HEK293 (cell line): ENCODE data around the gene MRPL47.

Source experiments
- CTCF ChIA-PET: fragments of 350-600 bp; formaldehyde crosslinking; extraction: SDS; loops from one replicate; lab custom pipeline; 2021; ENCODE audit warnings: antibody characterized with exemption; lab: Yijun Ruan, JAX
- POLR2A ChIA-PET: fragments of 300-600 bp; formaldehyde crosslinking; extraction: SDS; loops from one replicate; lab custom pipeline; 2020; ENCODE audit warnings: antibody characterized with exemption, inconsistent platforms; lab: Yijun Ruan, JAX
- H3K27ac ChIP-seq: fragments of 200-500 bp; sonication (Bioruptor generic); 2 replicates; pipeline ENCODE4 v1.5.1; 2014; ENCODE audit warnings: low read depth, low read length, control low read depth, inconsistent platforms; ENCODE audit errors: extremely low read depth
- H3K36me3 ChIP-seq, 2 experiments: fragments of 200-500 bp in 1 of 2; sonication (Bioruptor generic) in 1 of 2; 1 replicate in 1 of 2; 2 replicates in 1 of 2; pipeline ENCODE4 v1.5.1; 2014 to 2017; ENCODE audit warnings: inconsistent platforms in 2 of 2, low read length in 2 of 2; ENCODE audit not compliant: control insufficient read depth in 2 of 2, insufficient read depth in 1 of 2
- H3K4me1 ChIP-seq: fragments of 200-500 bp; sonication (Bioruptor generic); 2 replicates; pipeline ENCODE4 v1.5.1; 2014; ENCODE audit warnings: mild to moderate bottlenecking, low read length, inconsistent platforms; ENCODE audit not compliant: control insufficient read depth, insufficient read depth
- H3K4me3 ChIP-seq: 2 replicates; pipeline ENCODE4 v1.5.1; 2011; ENCODE audit warnings: low read depth, mild to moderate bottlenecking, control low read depth, low read length, moderate library complexity
- H3K9me3 ChIP-seq: fragments of 200-500 bp; sonication (Bioruptor generic); 2 replicates; pipeline ENCODE4 v1.5.1; 2014; ENCODE audit warnings: low read depth, low read length, inconsistent platforms; ENCODE audit not compliant: control insufficient read depth, insufficient read depth
- EGR2 ChIP-seq: fragments of 450-650 bp; formaldehyde crosslinking; IDR thresholded peaks from 2 replicates; pipeline ENCODE4 v1.5.1; 2016; ENCODE audit warnings: low read depth, missing biosample characterization, missing genetic modification characterization
- HOXD13 ChIP-seq: sonication (generic); formaldehyde crosslinking; IDR thresholded peaks from 2 replicates; pipeline ENCODE4 v1.8.0; 2022; ENCODE audit warnings: missing genetic modification reagents, borderline replicate concordance
- IKZF3 ChIP-seq: fragments of 450-650 bp; IDR thresholded peaks from 2 replicates; pipeline ENCODE4 v1.5.0; 2018; ENCODE audit warnings: missing biosample characterization, mild to moderate bottlenecking, missing genetic modification characterization, moderate library complexity
- SCRT1 ChIP-seq: fragments of 450-650 bp; formaldehyde crosslinking; IDR thresholded peaks from 2 replicates; pipeline ENCODE4 v1.5.1; 2016; ENCODE audit warnings: missing biosample characterization, missing genetic modification characterization, borderline replicate concordance
- SCRT2 ChIP-seq: fragments of 450-650 bp; formaldehyde crosslinking; IDR thresholded peaks from 2 replicates; pipeline ENCODE4 v1.5.1; 2016; ENCODE audit warnings: missing biosample characterization, missing genetic modification characterization
- SP3 ChIP-seq: fragments of 450-650 bp; formaldehyde crosslinking; IDR thresholded peaks from 2 replicates; pipeline ENCODE4 v1.5.1; 2016; ENCODE audit warnings: missing biosample characterization, missing genetic modification characterization
- ZFP41 ChIP-seq: fragments of 450-650 bp; formaldehyde crosslinking; IDR thresholded peaks from 2 replicates; pipeline ENCODE4 v1.5.1; 2016; ENCODE audit warnings: missing biosample characterization, missing genetic modification characterization, borderline replicate concordance
- ZNF155 ChIP-seq: fragments of 450-650 bp; formaldehyde crosslinking; IDR thresholded peaks from 2 replicates; pipeline ENCODE4 v1.5.1; 2016; ENCODE audit warnings: missing biosample characterization, missing genetic modification characterization
- ZNF221 ChIP-seq: fragments of 450-650 bp; formaldehyde crosslinking; IDR thresholded peaks from 2 replicates; pipeline ENCODE4 v1.5.1; 2017; ENCODE audit warnings: missing biosample characterization, missing genetic modification characterization, borderline replicate concordance
- ZNF302 ChIP-seq: fragments of 450-650 bp; formaldehyde crosslinking; IDR thresholded peaks from 2 replicates; pipeline ENCODE4 v1.5.1; 2016; ENCODE audit warnings: missing biosample characterization, missing genetic modification characterization, low read depth
- ZNF404 ChIP-seq: fragments of 450-650 bp; formaldehyde crosslinking; IDR thresholded peaks from 2 replicates; pipeline ENCODE4 v1.5.1; 2017; ENCODE audit warnings: missing biosample characterization, missing genetic modification characterization
- ZNF416 ChIP-seq: fragments of 450-650 bp; formaldehyde crosslinking; IDR thresholded peaks from 2 replicates; pipeline ENCODE4 v1.5.1; 2016; ENCODE audit warnings: missing biosample characterization, missing genetic modification characterization
- ZNF423 ChIP-seq: fragments of 450-650 bp; formaldehyde crosslinking; IDR thresholded peaks from 2 replicates; pipeline ENCODE4 v1.5.1; 2016; ENCODE audit warnings: missing biosample characterization, missing genetic modification characterization
- ZNF585B ChIP-seq: fragments of 450-650 bp; formaldehyde crosslinking; IDR thresholded peaks from 2 replicates; pipeline ENCODE4 v1.5.1; 2016; ENCODE audit warnings: missing biosample characterization, missing genetic modification characterization
- ZNF776 ChIP-seq: fragments of 450-650 bp; formaldehyde crosslinking; IDR thresholded peaks from 2 replicates; pipeline ENCODE4 v1.5.0; 2017; ENCODE audit warnings: missing biosample characterization, missing genetic modification characterization, borderline replicate concordance
- TF ChIP-seq, protein P1 (sequence below): fragments of 450-650 bp; formaldehyde crosslinking; IDR thresholded peaks from 2 replicates; pipeline ENCODE4 v1.5.1; 2017; ENCODE audit warnings: missing biosample characterization, missing genetic modification characterization
- TF ChIP-seq, protein P2 (sequence below): fragments of 450-650 bp; formaldehyde crosslinking; IDR thresholded peaks from 2 replicates; pipeline ENCODE4 v1.5.1; 2016; ENCODE audit warnings: missing biosample characterization, missing genetic modification characterization
- TF ChIP-seq, protein P3 (sequence below): fragments of 450-650 bp; formaldehyde crosslinking; IDR thresholded peaks from 2 replicates; pipeline ENCODE4 v1.5.1; 2016; ENCODE audit warnings: missing biosample characterization, missing genetic modification characterization
- TF ChIP-seq, protein P4 (sequence below): fragments of 450-650 bp; formaldehyde crosslinking; IDR thresholded peaks from 2 replicates; pipeline ENCODE4 v1.5.1; 2016; ENCODE audit warnings: missing biosample characterization, missing genetic modification characterization
- TF ChIP-seq, protein P5 (sequence below): fragments of 450-650 bp; formaldehyde crosslinking; IDR thresholded peaks from 2 replicates; pipeline ENCODE4 v1.5.1; 2017; ENCODE audit warnings: missing biosample characterization, missing genetic modification characterization

MRPL47 gene

DNA sequence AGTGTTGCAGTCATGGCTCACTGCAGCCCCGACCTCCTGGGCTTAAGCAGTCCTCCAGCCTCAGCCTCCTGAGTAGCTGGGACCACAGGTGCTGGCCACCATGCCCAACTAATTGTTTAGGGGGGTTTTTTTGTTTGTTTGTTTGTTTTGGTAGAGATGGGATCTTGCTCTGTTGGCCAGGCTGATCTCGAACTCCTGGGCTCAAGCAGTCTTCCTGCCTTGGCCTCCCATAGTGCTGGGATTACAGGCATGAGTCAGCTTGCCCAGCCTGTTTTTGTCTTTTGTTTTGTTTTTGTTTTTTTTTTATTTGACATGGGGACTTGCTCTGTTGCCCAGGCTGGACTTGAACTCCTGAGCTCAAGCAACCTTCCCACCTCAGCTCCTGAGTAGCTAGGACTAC is 17.6 kb upstream of the MRPL47 start:
- no peaks in the 10 kb centered on the region for H3K4me1 ChIP-seq
- ChIA-PET CTCF (no interaction called here), POLR2A (no interaction called here)
- H3K4me3 ChIP-seq = no peak overlapping the region
- H3K9me3 ChIP-seq = no peaks in the 10 kb centered on the region
- no peak overlapping the region for H3K27ac ChIP-seq
- TF ChIP-seq ZNF423 (tag by site-specific recombination) = no peak
- no peak for TF ChIP-seq ZNF404
- TF ChIP-seq, protein P1, sequence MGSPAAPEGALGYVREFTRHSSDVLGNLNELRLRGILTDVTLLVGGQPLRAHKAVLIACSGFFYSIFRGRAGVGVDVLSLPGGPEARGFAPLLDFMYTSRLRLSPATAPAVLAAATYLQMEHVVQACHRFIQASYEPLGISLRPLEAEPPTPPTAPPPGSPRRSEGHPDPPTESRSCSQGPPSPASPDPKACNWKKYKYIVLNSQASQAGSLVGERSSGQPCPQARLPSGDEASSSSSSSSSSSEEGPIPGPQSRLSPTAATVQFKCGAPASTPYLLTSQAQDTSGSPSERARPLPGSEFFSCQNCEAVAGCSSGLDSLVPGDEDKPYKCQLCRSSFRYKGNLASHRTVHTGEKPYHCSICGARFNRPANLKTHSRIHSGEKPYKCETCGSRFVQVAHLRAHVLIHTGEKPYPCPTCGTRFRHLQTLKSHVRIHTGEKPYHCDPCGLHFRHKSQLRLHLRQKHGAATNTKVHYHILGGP (tag by site-specific recombination) = no peak
- no peak for TF ChIP-seq ZFP41
- TF ChIP-seq ZNF302 (tag by site-specific recombination) = no peak
- no peak for TF ChIP-seq EGR2 (tag by site-specific recombination)
- no peak for TF ChIP-seq ZNF776 (tag by site-specific recombination)
- TF ChIP-seq, protein P2, sequence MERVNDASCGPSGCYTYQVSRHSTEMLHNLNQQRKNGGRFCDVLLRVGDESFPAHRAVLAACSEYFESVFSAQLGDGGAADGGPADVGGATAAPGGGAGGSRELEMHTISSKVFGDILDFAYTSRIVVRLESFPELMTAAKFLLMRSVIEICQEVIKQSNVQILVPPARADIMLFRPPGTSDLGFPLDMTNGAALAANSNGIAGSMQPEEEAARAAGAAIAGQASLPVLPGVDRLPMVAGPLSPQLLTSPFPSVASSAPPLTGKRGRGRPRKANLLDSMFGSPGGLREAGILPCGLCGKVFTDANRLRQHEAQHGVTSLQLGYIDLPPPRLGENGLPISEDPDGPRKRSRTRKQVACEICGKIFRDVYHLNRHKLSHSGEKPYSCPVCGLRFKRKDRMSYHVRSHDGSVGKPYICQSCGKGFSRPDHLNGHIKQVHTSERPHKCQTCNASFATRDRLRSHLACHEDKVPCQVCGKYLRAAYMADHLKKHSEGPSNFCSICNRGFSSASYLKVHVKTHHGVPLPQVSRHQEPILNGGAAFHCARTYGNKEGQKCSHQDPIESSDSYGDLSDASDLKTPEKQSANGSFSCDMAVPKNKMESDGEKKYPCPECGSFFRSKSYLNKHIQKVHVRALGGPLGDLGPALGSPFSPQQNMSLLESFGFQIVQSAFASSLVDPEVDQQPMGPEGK (tag by site-specific recombination) = no peak
- no peak for TF ChIP-seq ZNF585B (tag by site-specific recombination)
- TF ChIP-seq ZNF155 = no peak
- H3K36me3 ChIP-seq = peaks cover 36 to 67% of the 10 kb centered on the region in 2 experiments

DNA sequence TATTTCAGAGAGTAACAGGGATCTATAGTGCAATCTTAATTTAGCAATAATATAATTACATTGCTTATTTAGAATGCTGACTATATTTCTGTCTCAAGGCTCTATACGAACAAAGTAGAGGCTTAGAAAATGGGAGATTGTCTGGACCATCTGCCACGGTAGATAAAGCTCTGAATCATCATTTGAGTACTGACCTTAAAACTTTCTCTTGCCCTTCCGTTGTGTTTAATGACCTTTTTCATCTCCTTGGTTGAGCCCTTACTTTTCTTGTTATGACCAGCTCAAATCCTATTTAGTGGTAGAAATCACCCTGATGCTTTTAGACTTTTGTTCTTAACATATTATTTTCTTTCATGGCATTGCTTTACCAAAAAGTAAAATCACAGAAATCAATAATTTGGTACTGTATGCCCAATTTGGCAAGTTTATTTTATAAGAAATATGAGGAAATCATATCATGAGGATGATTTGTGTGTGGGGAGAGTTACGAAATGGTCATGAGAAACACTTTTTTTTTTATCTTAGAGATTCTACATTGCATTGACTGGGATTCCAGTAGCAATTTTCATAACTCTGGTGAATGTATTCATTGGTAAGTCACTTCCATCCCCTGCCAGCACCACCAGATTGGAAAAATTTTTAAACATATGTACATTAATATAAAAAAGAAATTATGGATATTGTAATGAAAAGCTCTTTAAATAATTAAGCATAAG is 11.2 kb upstream of the MRPL47 start:
- H3K36me3 ChIP-seq = peaks cover 12 to 28% of the 10 kb centered on the region in 2 experiments; a peak in 2 of 3 replicates
- H3K4me1 ChIP-seq = no peaks in the 10 kb centered on the region
- no peaks in the 10 kb centered on the region for H3K9me3 ChIP-seq
- ChIA-PET CTCF (interaction anchor here (0.8 to 2.2 kb wide), 3 partner anchors 12 to 34 kb away, joined by 3 to 8 read pairs (median 4); no protein-coding TSS in a partner anchor), POLR2A (no interaction called here)
- H3K4me3 ChIP-seq = no peak overlapping the region
- TF ChIP-seq, protein P3, sequence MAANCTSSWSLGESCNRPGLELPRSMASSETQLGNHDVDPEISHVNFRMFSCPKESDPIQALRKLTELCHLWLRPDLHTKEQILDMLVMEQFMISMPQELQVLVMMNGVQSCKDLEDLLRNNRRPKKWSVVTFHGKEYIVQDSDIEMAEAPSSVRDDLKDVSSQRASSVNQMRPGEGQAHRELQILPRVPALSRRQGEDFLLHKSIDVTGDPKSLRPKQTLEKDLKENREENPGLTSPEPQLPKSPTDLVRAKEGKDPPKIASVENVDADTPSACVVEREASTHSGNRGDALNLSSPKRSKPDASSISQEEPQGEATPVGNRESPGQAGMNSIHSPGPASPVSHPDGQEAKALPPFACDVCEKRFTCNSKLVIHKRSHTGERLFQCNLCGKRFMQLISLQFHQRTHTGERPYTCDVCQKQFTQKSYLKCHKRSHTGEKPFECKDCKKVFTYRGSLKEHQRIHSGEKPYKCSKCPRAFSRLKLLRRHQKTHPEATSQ (tag by site-specific recombination) = no peak
- TF ChIP-seq SP3 (tag by site-specific recombination) (no peak), HOXD13 (CRISPR knock-in tag) (no peak), ZNF416 (tag by site-specific recombination) (no peak), IKZF3 (tag by site-specific recombination) (no peak), SCRT2 (tag by site-specific recombination) (no peak), SCRT1 (no peak), ZNF221 (tag by site-specific recombination) (no peak)
- TF ChIP-seq, protein P4, sequence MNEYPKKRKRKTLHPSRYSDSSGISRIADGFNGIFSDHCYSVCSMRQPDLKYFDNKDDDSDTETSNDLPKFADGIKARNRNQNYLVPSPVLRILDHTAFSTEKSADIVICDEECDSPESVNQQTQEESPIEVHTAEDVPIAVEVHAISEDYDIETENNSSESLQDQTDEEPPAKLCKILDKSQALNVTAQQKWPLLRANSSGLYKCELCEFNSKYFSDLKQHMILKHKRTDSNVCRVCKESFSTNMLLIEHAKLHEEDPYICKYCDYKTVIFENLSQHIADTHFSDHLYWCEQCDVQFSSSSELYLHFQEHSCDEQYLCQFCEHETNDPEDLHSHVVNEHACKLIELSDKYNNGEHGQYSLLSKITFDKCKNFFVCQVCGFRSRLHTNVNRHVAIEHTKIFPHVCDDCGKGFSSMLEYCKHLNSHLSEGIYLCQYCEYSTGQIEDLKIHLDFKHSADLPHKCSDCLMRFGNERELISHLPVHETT (tag by site-specific recombination) = no peak
- TF ChIP-seq, protein P5, sequence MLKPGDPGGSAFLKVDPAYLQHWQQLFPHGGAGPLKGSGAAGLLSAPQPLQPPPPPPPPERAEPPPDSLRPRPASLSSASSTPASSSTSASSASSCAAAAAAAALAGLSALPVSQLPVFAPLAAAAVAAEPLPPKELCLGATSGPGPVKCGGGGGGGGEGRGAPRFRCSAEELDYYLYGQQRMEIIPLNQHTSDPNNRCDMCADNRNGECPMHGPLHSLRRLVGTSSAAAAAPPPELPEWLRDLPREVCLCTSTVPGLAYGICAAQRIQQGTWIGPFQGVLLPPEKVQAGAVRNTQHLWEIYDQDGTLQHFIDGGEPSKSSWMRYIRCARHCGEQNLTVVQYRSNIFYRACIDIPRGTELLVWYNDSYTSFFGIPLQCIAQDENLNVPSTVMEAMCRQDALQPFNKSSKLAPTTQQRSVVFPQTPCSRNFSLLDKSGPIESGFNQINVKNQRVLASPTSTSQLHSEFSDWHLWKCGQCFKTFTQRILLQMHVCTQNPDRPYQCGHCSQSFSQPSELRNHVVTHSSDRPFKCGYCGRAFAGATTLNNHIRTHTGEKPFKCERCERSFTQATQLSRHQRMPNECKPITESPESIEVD (tag by site-specific recombination) = no peak
- no peak overlapping the region for H3K27ac ChIP-seq
